ENCODE data around the gene GNAO1.

GNAO1 gene

DNA sequence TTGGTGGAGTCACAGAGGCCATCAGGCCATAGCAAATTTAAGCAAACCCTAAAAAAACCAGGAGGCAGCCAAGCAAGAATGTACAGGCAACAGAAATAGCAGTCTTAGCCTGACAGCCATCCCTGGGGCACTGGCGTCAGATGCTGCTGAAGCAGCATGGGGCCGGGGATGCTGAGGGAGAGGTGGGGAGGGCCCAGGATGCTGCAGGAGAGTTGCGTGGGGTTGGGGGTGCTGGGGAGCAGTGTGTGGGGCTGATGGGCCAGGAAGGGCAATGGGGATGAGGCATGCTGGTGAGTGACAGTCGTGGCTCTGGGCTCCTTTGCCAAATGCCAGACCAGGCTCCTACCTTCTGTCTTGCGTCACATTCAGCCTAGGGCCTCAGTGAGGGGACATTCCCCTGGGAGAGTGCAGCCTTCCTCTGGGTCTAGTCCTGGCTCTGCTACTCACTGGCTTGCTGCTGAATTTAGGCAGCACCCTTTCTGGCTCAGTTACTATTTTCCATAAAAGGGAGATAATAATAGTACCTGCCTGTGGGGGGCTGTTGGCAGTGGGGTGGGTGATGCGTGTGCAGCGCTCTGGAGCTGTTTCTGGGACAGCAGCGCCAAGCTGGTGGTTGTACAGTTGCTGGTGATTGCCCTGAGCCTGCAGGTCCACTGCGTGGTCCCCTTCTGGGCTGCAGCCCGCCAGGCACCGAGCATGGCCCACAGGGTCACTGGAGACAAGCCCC lies 146.0 kb downstream of the GNAO1 start:
- DNase-seq: no peak

DNA sequence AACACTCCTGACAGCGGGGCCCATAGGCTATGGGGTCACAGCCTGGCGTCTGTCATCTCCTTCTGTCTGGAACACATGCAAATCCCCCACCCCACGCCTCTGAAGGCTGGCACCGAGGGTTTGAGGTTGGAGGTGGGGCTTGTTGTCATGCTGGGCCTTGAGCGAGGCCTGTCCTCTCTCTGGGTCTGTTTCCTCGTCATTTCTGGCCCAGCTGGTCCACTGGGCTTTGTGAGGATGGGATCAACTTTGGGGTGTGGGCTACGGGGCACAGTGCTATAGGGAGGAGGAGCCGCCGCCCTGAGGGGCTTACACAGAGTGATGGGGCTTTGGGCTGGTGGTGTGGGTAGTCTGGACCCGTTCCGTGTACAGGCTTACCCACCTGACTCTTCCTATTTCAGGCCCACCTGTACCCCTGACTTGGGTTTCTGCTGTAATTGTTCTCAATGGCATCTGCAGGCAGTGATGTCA lies 146.6 kb downstream of the GNAO1 start:
- DNase-seq: no peak

DNA sequence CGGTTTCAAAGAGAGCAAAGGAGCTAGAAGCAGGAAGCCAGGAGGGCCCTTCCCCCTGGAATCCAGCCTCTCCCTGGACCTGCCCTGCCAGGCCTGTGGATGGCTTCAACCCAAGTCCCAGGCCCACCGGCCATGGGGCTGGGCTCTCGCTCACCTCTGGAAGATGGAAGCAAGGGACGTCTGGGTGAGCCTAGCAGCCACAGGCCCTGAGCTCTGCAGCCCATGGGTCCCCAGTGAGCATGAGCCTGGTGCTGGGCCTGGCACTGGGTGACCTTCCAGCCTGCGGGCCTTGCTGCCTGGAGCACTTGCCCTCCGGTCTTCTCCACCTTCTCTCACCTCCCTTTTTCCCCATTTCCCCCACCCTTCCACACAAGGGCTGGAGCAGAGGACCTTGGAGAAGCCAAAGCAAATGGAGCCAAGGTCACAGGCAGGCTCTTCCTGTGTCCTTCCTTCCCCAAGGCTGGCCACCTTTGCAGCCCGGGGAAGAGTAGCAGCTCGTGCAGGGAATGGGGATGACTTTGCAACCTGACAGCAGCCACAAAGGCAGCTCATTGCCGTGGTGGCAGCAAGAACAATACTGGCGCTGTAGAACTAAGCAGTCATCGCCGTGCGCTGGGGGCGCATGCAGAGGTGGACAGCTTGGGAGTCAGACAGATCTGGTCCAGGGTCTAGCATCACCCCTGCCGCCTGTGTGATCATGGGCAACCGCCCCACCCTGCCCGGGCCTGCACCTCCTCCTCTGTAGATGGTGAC lies 147.5 kb downstream of the GNAO1 start:
- no peak for DNase-seq

DNA sequence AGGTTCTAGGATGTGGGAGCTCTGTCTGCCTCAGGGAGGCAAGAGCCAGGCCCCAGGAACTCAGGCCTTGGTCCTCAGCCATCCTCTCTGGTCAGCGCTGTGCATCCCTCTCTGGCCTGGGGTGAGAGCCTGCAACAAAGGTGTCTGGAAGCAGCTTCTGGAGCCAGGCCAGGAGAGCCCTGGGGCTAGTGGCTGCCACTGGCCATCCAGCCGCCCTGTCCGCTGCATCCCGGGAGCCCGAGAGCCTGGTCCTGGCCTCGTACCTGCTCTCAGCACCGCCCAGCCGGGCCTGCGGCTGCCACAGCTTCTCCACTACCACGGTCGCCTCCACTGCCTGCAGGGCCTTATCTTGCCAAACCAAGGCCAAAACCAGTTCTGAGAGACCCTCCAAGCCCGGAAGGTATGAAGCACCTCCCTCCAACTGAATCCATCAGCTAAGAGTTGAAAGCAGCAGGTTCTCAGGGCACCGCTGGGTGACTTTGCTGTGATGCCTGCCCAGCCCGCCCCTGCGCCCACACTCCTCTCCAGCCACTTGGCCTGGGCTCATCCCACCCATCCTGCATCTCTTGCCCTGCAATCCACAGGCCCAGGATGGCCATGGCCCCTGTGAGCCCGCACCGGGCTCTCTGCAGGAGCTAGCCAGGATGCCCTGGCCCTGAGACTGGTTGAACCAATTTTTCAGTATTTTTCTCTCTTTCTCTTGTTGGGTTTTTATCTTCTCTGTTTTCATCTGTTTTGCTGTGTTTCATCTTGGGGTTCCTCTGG lies 148.3 kb downstream of the GNAO1 start:
- no peak for DNase-seq

DNA sequence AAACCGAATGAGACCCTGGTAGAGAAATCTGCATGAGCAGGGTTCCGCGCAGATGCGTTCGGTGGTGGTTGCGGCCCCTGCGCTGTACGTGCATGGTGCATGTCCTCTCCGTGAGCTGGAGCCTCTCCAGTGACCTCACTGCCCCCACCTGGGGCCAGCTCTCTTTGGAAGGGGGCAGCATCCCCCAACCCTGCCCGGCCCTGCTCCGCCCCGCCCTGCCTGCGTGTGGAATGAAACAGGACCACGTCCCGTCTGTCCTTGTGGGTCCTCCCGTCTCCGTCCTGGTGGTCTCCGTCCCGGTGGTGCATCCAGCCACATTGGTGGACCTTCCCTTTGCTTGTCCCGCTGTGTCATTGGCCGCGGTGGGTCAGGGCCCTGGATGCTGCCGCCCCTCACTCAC lies 149.1 kb downstream of the GNAO1 start:
- no peak for DNase-seq

DNA sequence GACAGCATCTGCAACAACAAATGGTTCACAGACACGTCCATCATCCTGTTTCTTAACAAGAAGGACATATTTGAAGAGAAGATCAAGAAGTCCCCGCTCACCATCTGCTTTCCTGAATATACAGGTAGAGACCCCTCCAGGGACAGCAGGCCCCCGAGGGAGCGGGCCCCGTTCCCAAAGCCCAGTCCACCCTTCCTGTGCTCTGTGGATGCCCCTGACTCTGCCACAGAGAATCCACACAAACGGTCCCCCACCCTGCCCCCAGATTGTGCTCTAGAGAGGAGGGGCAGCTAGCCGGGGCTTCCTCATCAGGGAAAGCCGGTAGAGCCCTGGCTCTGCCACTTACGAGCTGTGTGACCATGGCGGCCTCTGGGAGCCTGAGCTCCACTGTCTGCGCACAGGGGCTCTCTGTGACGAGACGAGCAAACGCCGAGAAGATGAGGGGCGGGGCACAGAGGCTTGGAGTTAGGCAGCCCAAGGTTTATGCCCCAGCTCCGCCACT lies 149.6 kb downstream of the GNAO1 start:
- no peak for DNase-seq

DNA sequence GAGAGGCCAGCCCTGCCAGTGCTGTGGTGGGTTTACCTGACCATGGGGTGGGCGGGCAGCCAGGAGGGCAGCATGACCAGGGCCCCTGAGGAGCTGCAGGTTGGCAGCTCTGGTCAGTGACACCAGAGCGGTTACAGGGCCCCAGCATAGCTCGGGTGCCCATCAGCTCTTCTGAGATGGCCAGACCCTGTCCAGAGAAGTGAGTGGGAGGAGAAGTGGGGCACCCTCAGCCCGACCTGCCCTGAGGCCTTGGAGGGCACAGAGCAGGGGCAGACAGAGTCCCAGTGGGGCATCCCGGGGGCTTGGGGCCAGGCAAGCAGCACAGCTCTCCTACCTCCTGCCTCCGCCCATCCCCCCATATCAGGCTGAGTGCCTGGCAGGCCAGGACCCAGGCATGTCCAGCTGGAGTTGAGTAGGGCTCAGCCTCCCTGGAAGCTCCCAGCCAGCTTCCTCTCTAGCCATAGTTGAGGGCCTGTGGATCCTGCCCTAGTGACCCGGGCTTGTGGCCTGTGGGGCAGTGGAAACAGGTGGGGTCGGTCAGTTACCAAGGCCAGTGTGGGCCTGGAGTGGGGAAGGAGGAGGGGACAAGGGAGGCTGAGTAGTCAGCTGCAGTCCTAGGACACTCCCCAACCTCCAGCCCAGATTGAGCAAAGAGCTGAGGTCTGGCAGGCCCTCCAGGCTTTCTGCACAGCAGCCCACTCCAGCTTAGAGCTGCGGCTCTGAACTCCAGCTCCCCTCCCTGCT lies 150.5 kb downstream of the GNAO1 start:
- DNase-seq: no peak

DNA sequence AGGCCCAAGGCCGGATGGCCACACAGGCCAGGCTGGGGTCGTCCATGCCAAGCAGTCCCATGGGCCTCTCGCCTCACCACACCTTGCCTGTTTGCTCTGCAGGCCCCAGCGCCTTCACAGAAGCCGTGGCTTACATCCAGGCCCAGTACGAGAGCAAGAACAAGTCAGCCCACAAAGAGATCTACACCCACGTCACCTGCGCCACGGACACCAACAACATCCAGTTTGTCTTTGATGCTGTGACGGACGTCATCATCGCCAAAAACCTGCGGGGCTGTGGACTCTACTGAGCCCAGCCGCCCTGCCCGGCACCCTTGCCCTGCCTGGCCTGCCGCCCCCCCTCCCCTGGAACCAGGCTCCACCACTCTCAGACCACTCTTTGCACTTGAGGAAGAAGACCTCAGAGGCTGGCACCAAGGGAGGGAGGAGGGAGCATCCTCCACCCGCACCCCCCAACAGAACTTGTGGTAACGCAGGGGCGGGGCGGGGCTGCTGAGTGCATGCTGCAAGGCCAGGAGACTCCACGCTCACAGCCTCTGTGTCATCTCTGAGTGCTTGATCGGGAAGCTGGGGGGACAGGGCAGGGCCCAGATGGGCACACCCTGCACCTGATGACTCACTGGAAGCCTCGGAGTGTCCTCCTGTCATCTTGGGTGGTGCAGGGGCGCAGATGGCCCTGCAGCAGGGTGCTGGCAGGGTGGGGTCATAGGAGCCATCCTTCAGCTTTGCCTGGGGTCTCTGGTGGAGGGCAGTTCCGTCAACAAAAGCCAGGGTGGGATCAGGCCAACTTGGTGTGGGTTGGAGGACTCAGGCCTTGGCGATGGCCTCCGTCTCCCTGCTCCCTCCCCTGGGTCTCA lies 152.6 kb downstream of the GNAO1 start:
- no peak for DNase-seq

DNA sequence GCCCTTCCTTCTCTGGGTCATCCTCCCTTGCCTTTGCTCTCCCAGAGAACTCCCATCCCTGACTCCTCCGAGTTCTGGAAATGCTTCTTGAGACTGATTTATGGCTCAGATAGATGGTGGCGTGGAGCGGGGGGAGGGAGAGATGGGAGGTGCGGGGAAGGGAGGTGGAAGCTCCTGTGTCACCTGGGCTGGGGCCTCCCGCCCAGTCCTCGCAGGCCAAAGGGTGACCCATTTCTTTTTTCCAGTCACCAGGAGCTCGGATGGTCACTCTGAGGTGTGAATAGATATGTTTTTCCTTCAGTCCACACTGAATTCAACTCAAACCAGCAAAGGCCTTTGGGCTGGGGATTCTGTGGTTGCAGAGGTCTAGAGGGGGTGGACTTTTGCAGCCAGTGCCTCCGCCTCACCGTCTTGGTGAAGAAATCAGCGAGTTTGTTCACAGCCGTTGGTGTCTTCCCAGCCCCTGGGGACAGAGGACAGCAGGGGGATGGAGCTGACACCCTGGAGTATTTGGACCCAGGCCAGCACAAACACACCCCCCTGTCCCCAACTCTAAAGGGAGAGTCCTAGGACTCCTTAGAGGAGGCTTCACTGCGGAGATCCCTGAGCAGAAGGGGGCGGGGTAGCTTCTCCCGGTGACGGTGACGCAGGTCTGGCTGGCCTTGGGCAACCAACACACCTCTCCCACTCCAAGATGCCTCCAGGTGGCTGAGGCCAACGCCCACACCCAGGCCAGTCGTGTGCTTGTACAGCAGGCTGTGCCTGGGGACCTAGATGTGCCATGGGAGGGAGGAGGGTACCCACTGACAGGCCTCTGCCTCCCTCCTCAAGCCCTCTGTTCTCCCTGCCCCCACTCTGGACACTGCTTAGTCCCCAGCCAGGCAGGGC lies 153.5 kb downstream of the GNAO1 start:
- DNase-seq: no peak

DNA sequence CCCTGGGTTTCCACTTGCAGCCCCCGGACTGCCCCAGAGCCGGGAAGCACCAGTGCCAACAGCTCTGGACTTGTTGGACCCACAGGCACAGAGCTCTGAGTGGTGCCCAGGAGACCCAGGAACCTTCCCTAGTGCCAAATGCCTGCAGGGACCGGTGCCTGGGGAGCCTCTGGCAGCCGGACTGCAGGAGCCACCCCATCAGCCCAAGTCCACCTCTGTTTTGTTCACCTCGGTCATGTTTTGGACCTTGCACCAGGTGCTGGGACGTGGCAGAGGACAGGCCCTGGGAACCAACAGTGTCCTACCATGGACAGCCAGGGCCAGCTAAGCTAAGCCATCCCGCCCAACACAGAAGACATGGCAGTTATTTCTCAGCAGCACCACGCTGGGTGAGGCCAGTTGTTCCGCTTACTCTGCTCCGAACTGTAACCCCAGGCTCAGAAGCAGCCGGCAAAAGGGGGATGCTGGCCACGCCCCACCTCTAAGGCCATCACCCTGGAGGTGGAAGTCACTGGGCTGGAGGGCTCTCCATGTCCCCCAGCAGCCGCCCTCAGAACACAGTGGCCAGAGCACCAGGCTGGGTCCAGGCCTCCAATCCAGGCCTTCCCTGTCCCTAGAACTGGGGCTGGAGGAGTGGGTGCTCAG lies 154.2 kb downstream of the GNAO1 start:
- no peak for DNase-seq

DNA sequence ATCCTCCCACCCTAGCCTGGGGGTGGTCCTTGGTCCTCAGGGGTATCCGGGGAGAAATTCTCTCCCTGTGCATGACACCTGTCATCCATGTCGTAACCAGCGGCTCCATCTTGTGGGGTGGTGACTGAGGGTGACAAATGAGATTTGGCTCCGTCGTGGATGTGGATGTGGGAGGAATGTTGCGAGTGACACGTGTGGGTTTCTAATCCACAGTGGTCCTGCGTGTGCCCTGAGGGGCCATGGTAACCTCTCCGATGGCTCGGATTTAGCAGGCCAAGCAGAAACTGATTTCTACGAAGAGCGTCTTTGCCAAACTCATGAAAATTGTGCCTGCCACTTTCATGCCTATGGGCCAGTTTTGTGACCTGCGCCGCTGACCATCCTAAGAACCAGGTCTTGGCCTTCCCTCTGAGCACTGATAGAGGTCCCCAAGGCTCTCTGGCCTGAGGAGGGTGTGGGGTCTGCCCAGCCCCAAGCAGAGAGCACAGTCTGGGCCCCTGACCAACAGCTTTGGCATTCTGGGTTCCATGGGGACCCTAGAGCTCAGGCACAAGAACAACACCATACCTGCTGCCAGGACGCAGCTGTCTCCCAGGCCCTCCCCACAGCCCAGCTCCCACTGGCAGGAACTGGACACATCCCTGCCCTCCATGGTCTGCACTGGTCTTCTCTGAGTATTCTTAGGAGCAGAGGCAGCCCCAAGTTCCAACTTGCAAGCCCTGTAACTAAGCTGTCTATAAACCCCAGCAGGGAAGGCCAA lies 155.0 kb downstream of the GNAO1 start:
- no peak for DNase-seq

DNA sequence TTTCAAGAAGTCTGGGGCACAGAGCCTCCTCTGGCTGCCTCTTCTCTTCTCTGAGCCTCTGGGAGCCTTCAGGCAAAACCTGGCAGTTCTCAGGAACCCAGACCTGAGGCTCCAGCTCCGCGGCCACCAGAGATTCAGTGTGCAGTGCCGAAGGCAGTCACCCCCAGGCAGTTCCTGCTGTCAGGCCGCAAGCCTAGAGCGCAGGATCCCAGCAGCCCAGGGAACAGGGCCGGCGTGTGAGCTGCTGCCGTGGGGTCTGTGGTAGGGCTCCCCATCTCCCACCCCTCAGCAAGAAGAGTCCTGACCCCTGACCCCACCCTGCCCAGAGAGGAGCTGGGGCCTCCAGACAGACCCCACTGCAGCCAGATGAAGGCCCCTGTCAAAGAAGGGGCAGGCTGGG lies 155.9 kb downstream of the GNAO1 start:
- DNase-seq: no peak

DNA sequence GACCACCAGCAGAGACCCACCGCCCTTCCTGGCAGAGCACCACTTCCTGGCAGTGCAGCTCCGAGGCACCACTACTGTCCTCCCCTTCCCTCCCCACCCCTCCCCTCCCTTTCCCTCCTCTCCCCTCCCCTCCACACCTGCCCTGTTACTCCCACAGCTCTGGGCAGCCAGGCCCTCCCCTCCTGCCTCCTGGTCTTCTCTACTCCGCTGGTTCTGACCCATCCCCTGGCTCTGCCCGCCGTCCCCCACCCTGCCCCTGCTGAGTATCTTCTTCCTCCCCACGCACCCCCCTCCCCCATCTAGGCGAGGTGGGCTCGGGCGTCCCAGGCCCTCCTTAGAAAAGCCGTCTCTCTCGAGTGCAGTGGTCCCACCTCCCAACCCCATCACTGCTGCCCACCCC lies 156.4 kb downstream of the GNAO1 start:
- no peak for DNase-seq

DNA sequence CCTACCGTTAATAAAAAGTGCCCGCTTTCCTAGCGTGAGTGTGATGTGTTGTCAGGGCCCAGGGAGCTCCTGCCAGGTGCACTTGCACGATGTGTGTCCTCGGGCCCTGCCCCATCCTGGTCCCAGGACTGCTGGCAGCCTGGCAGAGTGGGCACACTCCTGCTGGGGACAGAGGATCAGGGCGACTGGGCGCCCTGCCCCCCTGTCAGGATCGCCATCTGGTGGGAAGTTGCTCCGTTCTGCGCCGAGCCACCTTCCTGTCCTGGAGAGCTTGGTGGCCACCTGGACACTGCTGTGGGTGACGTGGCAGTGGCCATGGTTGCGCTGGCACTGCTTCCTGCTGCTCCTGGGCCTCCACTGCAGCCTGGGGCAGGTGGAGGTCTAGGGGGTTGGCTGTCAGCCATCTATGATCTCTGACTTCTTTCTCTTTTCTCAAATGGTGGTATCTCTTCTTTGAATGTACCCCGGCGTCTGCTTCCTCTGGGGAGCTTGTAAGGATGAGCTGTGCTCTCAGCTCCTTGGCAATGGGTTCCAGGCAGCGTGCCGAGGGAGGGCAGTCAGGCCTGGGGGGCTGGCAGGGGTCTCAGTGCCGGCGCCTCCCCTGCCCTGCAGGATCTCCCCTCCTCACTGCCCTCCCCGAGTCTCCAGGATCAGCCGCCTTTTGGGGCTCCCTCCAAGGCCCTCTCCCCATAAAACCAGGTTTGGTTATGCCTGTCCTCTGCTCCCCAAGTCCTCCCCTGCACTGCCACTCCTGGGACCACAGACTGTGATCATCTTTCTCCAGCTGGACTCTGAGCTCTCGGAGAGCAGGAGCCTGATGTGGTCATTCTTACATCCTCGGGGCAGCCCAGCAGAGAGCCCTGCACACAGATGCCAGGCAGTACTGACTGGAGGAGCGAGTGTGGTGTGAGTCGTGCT lies 157.1 kb downstream of the GNAO1 start:
- no peak for DNase-seq

DNA sequence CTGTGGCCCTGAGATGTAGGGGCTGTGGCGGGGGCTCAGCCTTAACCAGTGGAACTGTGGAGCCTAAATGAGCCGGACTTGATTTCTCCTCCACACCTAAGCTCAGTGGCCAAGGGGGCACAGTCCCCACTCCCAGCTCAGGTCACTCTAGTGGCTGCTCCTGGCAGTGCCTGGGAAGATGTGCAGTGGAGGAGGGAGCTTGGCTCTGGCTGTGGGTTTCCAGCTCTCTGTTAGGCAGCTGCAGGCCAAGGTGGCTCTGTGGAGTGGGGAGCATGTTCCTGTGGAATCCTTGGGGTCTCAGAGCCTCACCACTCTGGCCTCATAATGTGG lies 157.8 kb downstream of the GNAO1 start:
- no peak for DNase-seq

DNA sequence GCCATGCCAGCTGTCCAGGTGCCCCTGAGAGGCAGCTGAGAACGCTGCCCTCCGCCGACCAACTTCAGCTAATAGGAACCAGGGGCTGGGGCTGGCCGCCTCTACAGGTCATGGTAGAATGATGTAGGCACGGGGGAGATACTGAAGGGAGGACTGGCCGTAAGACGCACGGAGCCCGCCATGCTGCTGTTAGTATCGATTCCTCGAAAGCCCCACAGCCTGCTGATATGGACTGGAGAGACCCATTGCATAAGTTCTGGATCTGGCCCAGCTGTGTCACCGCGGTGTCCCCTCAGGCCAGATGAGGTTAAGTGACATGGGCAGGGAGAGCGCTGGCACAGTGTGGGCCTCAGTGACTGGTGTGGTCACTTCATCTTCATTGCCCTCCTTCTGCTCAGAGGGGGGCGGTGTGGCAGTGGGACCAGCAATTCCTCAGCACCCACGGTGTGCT lies 158.4 kb downstream of the GNAO1 start:
- no peak for DNase-seq

DNA sequence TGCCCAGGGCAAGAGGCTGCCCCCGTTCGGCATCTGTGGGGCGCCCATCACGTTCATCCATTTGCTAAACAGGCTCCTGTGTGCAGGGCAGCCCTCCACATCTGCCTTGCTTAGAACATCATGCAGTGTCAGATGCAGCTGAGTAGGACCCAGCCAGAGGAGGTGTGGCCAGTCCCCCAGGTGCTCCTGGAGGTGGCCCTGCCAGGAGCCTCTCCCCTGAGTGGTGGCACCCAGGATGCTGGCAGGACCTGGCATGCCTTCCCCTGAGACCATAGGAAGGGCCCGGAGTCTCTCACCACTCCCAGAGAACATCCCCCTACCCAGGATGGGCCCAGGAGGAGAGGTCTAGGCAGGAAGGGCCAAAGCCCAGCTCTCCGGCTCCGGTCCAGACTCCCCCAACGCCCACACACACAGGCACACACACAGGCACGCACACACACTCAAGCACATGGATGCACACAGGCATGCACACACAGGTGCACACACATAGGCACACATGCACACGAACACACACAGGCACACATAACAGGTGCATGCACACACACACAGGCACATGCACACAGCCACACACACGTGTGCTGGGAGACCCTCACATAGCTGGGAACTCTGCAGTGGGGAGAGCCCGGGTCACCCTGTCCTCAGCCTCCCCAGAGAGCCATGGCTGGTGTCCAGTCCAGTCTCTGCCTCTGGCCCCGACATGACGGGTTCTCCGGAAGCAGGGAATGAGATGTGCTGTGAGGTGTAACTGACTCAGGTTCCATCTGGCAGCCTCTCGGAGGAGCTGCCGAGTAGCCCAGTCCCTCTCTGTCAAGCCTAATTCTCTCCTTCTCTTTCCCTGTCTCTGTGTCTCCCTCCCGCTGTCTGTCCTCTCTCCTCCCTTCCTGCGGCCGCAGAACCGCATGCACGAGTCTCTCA lies 159.5 kb downstream of the GNAO1 start:
- DNase-seq: no peak
